ENCODE measurements around the gene TSPAN5. TPM values are rescaled to one million over a fixed set of nuclear protein-coding genes. Genes with fewer than 3 reads are reported as not detected.

The TSPAN5 gene
- total and polyA plus RNA-seq, 2 donors from 2014 or later = 6.8 to 13.8 TPM

- FAIRE-seq = no peak
- Histone ChIP-seq H3K4me3 (ENCODE audit: low read length in 3 of 3) (no peak overlapping the region), H3K9ac (ENCODE audit: low read length in 3 of 3) (no peak overlapping the region), H3K27me3 (ENCODE audit: control insufficient read depth, insufficient read depth, low read length) (no peaks in the 10 kb centered on the region), H3K9me3 (ENCODE audit: control insufficient read depth in 2 of 3, insufficient read depth in 1 of 3, low read length in 3 of 3) (no peaks in the 10 kb centered on the region), H3K36me3 (ENCODE audit: control insufficient read depth in 2 of 3, insufficient read depth in 3 of 3, low read length in 3 of 3) (no peaks in the 10 kb centered on the region), H3K4me1 (ENCODE audit: control insufficient read depth in 2 of 3, insufficient read depth in 2 of 3, low read depth in 1 of 3, low read length in 3 of 3) (no peaks in the 10 kb centered on the region), H3K27ac (ENCODE audit: low read depth in 2 of 2, low read length in 2 of 2) (no peak overlapping the region)
- no peak for TF ChIP-seq CTCF (IDR thresholded peaks at IDR 0.05; ENCODE audit: borderline replicate concordance, extremely low read depth, insufficient read depth)
- no peak for DNase-seq
- intact Hi-C loops (cut with DNase I) = no loop called here
Measured at GRCh38 chr4:98496152-98496845, 162.1 kb downstream of the TSPAN5 start.

GRCh38 chr4:98493296-98493695, 165.1 kb downstream of the TSPAN5 start:
- H3K4me1 ChIP-seq (ENCODE audit: control insufficient read depth in 2 of 3, insufficient read depth in 2 of 3, low read depth in 1 of 3, low read length in 3 of 3) = no peaks in the 10 kb centered on the region
- no peaks in the 10 kb centered on the region for H3K9me3 ChIP-seq (ENCODE audit: control insufficient read depth in 2 of 3, insufficient read depth in 1 of 3, low read length in 3 of 3)
- intact Hi-C loops (cut with DNase I) = no loop called here
- no peaks in the 10 kb centered on the region for H3K36me3 ChIP-seq (ENCODE audit: control insufficient read depth in 2 of 3, insufficient read depth in 3 of 3, low read length in 3 of 3)
- H3K4me3 ChIP-seq (ENCODE audit: low read length in 3 of 3) = no peak overlapping the region
- no peak overlapping the region for H3K27ac ChIP-seq (ENCODE audit: low read depth in 2 of 2, low read length in 2 of 2)
- DNase-seq = no peak
- H3K27me3 ChIP-seq (ENCODE audit: control insufficient read depth, insufficient read depth, low read length) = no peaks in the 10 kb centered on the region
- H3K9ac ChIP-seq (ENCODE audit: low read length in 3 of 3) = no peak overlapping the region
- no peak for FAIRE-seq
- no peak for TF ChIP-seq CTCF (IDR thresholded peaks at IDR 0.05; ENCODE audit: borderline replicate concordance, extremely low read depth, insufficient read depth)

GRCh38 chr4:98491899-98492559, 166.4 kb downstream of the TSPAN5 start:
- H3K4me3 ChIP-seq (ENCODE audit: low read length in 3 of 3) = no peak overlapping the region
- H3K27ac ChIP-seq (ENCODE audit: low read depth in 2 of 2, low read length in 2 of 2) = no peak overlapping the region
- H3K9me3 ChIP-seq (ENCODE audit: control insufficient read depth in 2 of 3, insufficient read depth in 1 of 3, low read length in 3 of 3) = no peaks in the 10 kb centered on the region
- no peak overlapping the region for H3K9ac ChIP-seq (ENCODE audit: low read length in 3 of 3)
- no peak for DNase-seq
- H3K36me3 ChIP-seq (ENCODE audit: control insufficient read depth in 2 of 3, insufficient read depth in 3 of 3, low read length in 3 of 3) = no peaks in the 10 kb centered on the region
- TF ChIP-seq CTCF (IDR thresholded peaks at IDR 0.05; ENCODE audit: borderline replicate concordance, extremely low read depth, insufficient read depth) = no peak
- intact Hi-C loops (cut with DNase I) = no loop called here
- no peaks in the 10 kb centered on the region for H3K27me3 ChIP-seq (ENCODE audit: control insufficient read depth, insufficient read depth, low read length)
- no peak for FAIRE-seq
- no peaks in the 10 kb centered on the region for H3K4me1 ChIP-seq (ENCODE audit: control insufficient read depth in 2 of 3, insufficient read depth in 2 of 3, low read depth in 1 of 3, low read length in 3 of 3)
